RKO (cell line): ENCODE results near the gene SLC37A1.

ENCODE experiments used
- DNase-seq: peaks from one replicate; pipeline ENCODE4 v3.0.0-alpha.2; 2016; ENCODE audit warnings: low spot score

Gene SLC37A1

DNA sequence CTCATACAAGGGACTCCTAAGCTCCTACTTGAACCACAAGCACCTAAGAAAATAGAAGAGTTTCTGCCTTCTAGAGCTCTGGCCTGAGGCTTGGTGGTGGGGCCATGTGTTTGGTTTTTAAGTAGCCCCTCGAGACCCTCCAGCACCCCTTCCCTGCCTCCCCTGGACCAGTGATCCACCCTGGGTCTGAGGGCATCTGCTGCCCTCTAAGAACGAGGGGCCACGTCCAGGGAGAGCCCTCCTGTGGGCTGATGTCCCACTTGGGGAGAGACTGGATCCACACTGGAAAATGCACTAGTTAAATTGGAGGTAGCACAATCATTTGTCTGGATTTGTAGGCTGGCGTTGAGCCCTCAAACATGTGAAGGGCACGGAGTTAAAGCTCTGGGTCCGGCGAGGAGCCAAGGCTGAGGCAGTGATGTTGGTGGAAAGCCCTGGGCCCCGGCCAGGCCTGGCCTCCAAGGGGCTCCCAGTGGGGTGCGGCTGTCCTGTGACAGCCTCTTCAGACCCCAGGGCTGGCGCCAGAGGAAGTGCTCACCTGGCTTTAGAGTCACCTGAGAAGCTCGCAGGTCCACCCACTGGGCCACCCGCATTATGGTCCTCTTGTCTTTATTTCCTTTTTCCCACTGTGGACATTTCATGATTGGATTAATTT, 65.2 kb downstream of the SLC37A1 start:
- DNase-seq, result no peak

DNA sequence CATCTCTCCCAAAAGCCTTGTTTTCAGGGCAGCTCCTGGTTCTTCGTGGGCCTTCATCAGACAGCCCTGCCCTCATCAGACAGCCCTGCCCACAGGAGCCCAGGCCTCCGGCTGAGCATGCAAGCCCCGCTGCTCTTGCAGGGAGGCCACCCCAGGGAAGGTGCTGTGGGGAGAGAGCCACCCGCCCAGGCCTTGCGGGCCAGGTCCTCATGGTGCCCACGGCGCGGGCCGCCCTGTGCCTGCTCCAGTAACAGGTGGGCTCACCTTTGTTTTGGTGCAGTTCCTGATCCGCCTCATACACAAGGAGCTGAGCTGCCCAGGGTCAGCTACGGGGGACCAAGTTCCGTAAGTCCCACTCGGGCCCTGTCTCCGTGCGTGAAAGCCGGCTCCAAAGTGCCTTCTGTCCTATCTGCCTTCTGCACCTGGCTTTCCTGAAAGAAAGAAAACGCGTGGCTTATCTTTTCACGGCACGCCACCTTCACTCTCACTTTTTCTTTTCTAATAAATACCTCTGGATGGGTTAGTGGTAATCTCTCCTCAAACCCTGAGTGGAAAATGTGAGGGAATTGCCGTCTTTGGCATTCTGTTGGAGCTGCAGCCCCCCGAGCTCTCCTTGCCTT, 65.9 kb downstream of the SLC37A1 start:
- DNase-seq, result no peak

DNA sequence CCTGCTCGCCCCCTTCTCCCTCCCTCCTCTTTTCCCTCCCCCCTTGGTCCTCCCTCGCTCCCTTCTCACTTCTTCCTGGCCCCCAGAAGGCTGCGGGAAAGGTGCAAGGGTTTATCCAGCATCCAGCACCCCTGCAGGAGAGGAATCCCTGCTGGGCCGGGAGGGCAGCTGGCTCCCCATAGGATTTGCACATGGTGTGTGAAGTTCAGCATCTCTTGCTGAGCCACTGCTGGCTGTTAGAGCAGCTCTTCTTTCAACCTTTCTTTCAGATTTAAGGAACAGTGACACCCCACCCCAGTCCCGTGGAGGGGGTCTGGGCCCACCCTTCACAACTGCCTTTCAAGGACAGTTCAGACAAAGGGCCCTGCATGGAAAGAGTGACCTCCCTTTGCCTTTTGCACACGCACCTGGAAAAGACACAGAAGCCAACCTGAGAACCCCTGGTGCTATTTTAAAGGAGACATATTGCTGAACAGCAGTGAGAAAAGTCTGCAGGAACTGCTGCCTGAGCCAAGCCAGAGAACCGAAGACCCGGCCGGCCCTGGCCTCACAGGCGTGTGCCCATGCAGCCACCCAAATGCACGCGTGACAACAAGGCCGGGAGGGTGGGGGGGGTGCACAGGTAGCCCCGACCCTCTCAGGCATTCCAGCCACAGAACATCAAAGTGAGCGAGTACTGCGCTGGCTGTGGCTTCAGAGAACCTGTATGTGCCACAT, 66.6 kb downstream of the SLC37A1 start:
- DNase-seq, result no peak

- DNase-seq, result no peak
Measured at GRCh38 chr21:42580793-42581321, 67.2 kb downstream of the SLC37A1 start.

- no peak for DNase-seq
Measured at GRCh38 chr21:42581336-42581992, 67.8 kb downstream of the SLC37A1 start.

DNA sequence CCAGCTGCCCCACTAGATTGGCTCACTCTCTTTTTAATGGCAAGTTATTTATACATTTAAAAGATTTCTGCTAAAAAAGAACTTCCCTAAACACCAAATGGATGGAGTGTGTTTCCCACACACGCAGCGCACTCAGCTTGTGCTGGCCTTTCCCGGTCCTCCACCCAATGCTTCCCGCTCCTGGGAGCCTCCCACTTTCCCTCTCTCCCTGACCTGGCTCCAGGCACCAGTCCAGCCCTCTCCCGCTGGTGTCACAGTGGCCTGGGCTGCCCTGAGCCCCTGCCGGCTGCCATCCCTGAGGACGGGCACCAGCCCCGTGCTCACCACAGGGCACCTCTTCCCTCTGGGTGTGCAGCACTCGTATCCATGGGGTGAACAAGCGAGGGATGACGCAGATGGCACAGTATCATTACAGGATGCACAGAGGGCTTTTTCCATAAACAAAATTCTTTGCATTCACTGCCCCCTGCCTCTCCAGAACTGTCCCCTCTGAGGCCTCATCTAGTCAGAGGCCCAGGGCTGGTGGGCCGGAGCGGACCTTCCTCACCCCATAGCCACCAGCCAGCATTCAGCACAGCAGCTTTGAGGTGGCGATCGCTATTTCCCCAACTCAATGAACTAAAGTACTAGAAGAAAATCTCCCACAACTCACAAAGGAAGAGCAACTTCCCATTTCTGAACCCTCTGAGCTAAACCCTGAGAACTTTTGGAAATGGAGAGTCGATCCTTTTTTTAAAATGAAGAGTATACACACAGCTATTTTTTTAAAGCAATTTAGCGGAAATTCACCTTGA, 68.5 kb downstream of the SLC37A1 start:
- no peak for DNase-seq

DNA sequence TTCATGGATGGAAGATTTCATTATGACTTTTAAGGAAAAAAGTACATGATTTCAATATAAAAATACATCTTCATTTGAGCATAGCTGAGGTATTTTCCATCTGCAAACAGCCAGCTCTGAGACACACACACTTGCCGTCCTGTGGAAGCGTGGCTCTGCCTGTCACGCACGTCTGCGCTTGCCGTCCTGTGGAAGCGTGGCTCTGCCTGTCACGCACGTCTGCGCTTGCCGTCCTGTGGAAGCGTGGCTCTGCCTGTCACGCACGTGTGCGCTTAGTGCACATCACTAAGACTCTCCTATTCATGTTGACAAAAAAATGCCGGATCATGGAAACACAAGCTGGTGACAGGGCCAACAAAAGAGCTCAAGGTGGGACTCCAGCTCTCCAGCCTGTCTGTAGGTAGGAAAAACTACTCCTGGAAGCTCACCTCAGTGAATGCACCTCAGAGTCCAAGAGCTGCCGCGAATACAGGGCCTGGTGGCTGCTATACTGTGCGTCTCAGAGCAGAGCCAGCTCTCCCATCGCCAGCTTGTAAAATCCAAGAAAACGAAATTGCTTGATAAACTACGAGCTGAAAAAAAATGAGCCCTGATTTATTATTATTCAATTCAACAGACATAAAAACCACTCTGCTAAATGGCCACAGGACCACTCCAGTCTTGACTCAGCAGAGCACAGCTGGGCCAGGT, 69.3 kb downstream of the SLC37A1 start:
- DNase-seq, result no peak

GRCh38 chr21:42583477-42584295, 70.0 kb downstream of the SLC37A1 start:
- no peak for DNase-seq

DNA sequence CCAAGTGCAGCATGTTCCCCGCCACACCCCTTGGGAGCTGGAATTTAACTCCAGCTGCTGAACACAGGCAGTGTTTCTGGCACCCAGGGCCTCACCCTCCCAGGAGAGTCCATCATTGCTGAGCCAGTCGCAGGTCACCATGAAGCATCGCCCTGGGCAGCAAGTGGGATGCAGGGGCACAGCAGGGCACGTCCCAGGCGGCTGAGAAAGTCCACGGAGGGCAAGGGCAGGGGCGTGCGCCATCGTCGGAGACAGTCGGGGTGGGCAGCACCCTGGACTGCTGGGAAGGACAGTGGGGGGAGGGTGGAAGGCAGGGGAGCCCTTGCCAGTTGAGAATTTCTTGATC, 70.6 kb downstream of the SLC37A1 start:
- no peak for DNase-seq

DNA sequence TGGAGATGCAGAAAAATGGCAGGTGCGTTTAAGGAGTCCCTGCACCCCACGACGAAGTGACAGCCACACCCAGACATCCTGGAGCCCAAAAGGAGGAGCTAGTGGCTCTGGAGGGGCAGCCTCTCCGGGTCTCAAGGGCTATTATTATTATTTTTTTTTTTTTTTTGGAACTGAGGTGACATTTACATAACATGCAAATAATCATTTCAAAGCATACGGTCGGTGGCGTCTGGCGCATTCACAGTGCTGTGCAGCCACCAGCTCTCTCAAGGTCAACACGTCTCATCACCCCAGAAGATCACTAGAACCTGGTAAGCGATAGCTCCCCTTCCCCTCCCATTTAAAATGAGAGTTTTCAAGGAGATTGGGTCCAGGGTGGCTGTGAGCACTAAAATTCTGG, 72.2 kb downstream of the SLC37A1 start:
- no peak for DNase-seq

- DNase-seq, result no peak
Measured at GRCh38 chr21:42586406-42586805, 72.8 kb downstream of the SLC37A1 start.

DNA sequence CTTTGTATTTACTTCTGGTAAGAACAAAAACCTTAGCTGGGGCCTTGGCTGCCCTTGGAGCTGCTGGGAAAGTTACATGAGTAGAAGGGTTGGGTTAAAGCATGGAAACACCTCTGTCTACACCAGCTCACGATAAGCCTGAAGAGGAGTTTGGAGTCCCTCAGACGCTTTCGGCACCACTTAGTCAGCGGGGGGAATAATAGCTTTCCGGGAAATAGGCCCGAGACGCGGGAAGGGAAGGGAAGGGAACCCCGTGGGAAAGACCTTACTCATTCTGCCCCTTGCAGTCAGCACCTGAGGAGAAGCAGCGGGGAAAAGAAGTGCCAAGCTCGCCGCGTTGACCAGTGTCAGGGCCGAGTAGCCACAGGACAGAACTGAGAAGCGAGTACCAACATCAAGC, 73.4 kb downstream of the SLC37A1 start:
- DNase-seq, result no peak

DNA sequence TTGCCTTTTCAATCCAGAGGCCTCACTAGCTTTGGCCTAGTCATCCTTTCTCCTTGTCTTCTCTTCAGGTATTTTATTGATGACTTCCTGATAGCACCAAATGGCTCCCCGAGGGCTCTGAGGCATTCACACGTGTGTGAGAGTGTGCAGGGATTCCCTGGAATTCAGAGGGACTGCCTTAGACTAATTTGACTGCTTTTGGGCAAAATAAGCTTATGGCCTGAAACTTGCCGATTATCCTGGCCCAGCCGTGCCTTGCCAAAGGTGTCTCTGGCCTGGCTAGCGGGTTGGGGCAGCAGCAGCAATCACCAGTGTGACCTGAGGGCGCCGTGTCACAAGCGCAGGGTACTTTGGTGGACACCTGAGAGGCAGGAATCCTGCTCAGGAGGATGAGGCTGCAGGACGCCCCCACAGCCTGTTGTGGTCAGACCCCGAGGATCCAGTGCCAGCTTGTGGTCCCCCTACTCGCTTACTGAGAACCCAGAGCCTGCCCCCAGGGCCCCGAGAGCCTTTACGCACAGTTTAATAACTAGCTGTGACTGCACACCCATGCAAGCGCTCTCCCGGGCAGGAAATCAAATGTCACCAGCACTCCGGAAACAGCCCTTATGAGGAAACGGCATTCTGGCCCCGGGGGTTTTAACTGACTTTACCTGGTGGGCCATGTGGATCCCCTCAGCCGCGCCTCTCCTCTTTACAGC, 76.9 kb downstream of the SLC37A1 start:
- no peak for DNase-seq

DNA sequence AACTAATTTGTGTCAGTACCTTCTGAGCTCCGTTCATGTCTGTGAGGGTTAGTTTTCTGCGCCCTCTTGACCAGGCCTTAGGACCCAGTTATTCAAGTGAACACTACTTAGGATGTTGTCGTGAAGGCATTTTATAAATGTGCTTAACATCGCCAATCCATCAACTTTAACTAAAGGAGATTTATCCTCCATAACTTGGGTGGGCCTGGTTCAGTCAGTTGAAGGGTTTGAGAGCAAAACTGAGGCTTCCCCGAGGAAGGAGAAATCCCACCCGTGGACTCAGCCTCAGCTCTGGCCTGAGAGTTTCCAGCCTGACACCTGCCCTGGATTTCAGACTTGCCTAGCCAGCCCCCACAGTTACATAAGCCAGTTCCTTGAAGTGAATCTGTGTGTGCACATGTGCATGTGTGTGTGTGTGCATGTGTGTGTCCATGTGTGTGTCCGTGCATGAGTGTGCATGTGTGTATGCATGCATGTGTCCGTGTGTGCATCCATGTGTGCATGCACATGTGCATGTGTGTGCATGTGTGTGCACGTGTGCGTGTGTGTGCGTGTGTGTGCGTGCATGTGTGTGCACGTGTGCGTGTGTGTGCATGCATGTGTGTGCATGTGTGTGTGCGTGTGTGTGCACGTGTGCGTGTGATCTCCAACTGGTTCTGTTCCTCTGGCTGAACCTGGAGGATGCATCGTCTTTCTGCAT, 77.7 kb downstream of the SLC37A1 start:
- DNase-seq, result no peak

DNA sequence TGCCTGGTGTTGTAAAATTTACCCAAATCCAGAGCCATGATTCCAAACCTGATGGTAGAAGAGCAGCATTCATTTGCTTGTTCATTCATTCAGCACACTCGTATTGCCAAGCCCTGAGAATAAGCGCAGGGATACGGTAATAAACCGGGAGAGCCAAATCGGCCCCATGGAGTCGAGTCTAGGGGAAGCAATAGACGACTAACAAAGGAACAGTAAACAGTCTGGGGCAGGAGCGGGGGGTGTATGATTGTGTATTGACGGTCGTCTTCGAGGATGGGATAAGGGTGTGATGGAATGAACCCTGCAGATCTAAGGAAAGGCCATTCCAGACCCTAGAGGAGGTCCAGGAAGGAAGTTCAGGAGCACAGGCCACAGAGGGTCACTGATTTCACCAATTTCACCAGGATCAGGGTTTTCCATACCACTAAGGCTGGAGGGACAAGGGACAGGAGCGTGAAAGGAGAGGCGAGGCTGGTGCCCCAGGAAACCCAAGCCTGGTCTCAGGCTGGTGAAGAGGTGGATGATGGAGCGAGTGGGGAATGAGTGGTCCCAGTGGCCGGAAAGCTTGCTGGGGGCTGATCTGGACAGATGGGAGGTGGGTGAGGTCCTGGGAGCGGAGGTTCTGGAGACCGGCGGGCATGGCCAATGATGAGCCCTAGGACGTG, 78.6 kb downstream of the SLC37A1 start:
- DNase-seq, result no peak

DNA sequence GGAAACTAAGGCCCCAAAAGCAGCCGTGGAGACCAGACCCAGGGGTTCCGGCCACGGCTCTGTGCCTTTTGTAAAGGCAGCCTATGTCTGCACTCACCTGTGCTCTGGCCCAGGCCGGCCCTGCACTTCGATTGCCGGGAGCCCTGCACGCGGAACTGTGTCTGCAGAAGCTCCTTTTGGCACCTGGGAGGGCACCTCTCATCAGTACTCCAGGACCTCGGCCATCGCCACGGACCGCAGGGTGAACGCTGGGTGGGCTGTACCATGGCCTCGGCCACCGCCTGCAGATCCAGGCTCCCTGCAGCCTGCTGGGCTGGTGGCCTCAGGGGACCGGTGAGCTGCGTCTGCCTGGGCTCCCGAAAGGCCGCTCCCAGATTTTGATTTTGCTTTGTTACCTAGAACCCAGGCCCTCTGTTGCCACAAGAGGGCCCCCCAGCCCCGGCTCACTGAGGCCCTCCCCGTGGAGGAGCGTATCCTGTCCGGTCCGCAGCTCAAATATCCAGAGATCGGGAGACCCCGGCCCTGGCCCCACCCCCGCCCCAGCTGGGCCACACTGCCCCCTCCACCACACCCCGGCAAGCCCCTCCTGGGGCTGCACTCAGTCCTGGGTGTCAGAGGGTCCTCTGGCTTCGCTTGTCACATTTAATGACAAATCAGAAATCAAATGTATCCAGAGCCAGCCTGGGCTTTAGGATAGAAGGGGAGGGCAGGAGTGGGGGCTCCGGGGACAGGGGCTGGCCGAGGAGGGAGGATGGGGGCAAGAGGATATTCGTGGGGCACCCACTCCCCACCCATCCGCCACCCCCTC, 79.6 kb downstream of the SLC37A1 start:
- peak; percentile 50 for DNase-seq

DNA sequence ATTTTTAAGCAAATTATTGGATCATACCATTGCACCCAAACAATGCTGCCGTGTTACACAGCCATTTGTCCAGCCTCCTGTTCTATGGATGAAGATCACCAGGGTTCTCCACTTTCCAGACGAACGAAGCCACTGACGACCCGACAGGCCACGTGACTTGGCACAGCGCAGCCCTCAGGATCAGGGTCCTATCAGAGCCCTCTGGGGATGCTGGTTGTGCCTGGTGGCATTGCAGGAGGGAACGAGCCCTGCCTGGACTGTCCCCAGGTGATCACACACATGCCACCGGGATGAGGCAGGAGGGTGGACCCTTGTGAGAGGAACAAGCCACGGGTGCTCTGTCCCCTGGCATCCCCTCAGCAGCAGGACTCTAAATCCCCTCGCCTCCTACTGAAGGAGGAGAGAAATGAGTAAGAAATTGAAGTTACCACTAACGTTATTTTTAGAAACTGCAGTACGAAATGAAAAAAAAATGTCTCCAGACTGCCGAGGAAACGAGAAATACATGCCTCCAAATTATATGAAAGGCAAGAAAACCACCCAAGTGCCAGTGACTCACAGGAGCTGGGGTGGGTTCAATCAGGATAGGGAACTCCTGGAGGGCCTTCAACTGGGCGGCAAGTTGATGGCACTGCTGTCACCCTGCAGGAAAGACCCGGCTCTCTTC, 81.1 kb downstream of the SLC37A1 start:
- DNase-seq, result no peak
